ENCODE results near the gene GALNT10.

DNA sequence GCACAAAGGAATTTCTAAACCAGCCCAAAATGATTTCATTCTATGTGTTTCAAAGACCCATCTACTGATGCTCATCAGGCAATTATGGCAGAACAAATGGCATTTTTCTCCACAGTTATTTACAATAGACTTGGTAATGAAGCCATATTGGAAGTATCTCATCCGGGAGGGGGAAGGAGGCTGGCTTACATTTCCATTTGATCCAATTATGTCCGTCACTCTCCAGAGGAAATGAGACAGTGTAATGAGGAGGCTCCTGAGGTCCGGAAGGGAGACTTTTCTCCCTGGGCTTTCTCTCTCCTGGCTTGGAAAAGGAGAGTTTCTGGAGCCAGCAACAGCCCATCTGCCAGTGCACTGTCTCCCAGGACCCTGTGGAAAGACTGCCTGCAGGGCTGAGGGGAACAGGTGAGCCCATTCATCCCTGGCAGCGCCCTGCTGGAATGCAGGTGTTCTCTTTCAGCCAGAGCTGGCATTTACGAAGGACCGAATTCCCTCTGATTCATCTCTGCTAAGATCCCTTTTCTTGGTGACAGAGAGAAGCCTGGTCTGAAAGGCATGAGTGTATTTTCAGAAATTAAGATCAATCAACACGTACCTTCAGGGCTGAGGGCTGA is 200.3 kb downstream of the GALNT10 start:
- TF ChIP-seq, protein P1, sequence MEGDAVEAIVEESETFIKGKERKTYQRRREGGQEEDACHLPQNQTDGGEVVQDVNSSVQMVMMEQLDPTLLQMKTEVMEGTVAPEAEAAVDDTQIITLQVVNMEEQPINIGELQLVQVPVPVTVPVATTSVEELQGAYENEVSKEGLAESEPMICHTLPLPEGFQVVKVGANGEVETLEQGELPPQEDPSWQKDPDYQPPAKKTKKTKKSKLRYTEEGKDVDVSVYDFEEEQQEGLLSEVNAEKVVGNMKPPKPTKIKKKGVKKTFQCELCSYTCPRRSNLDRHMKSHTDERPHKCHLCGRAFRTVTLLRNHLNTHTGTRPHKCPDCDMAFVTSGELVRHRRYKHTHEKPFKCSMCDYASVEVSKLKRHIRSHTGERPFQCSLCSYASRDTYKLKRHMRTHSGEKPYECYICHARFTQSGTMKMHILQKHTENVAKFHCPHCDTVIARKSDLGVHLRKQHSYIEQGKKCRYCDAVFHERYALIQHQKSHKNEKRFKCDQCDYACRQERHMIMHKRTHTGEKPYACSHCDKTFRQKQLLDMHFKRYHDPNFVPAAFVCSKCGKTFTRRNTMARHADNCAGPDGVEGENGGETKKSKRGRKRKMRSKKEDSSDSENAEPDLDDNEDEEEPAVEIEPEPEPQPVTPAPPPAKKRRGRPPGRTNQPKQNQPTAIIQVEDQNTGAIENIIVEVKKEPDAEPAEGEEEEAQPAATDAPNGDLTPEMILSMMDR (IDR thresholded peaks at IDR 0.05): no peak
- TF ChIP-seq POLR2AphosphoS5 (IDR thresholded peaks at IDR 0.05): no peak
- TF ChIP-seq POLR2A (IDR thresholded peaks at IDR 0.05): no peak
